Neural progenitor cell (in vitro differentiated cells): Measurements from ENCODE around the gene COMMD1.

Experiments used
- CTCF ChIP-seq: fragments of 200-600 bp; sonication (generic); IDR thresholded peaks from 2 replicates; pipeline ENCODE4 v1.5.1; 2017; ENCODE audit warnings: antibody characterized with exemption, mild to moderate bottlenecking
- EZH2 ChIP-seq: fragments of 200-600 bp; sonication (generic); IDR thresholded peaks from 2 replicates; pipeline ENCODE4 v1.6.1; 2017; ENCODE audit warnings: antibody characterized with exemption, mild to moderate bottlenecking, moderate library complexity
- EZH2phosphoT487 ChIP-seq: fragments of 200-600 bp; sonication (generic); IDR thresholded peaks from 2 replicates; pipeline ENCODE4 v1.6.1; 2017; ENCODE audit warnings: antibody characterized with exemption

GRCh38 chr2:62184512-62185230 is 279.2 kb downstream of the COMMD1 start:
- TF ChIP-seq CTCF, result no peak
- TF ChIP-seq EZH2, result no peak
- no peak for TF ChIP-seq EZH2phosphoT487
